ENCODE results near the gene CKAP4.

Gene CKAP4

DNA sequence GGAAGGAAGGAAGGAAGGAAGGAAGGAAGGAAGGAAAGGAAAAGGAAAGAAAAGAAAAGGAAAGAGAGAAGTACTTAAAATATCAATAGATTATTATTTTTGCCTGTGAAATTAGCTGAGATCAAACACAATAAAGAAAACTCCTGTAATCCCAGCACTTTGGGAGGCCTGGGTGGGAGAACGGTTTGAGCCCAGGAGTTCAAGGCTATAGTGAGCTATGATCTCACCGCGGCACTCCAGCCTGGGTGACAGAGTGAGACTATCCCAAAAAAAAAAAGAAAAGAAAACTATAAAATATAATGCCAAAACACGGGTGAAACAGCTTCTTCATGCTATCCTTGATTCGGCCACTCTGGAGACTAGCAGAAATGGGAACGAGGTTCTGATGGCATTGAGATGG, 26.2 kb upstream of the CKAP4 start:
- DNase-seq (ENCODE audit: low spot score), result no peak

DNA sequence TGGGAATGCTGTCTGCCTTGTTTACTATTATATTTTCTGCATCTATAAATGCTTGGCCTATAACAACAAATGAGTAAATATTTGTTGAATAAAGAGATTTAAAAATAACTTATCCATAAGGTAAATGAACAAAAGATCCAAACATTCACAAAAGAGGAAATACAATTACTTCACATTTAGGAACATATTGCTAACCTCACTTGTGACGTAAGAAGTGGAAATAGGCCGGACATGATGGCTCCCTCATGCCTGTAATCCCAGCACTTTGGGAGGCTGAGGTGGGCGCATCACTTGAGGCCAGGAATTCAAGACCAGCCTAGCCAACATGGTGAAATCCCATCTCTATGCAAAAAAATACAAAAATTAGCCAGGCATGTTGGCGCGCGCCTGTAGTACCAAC, 25.7 kb upstream of the CKAP4 start:
- DNase-seq (ENCODE audit: low spot score), result no peak

DNA sequence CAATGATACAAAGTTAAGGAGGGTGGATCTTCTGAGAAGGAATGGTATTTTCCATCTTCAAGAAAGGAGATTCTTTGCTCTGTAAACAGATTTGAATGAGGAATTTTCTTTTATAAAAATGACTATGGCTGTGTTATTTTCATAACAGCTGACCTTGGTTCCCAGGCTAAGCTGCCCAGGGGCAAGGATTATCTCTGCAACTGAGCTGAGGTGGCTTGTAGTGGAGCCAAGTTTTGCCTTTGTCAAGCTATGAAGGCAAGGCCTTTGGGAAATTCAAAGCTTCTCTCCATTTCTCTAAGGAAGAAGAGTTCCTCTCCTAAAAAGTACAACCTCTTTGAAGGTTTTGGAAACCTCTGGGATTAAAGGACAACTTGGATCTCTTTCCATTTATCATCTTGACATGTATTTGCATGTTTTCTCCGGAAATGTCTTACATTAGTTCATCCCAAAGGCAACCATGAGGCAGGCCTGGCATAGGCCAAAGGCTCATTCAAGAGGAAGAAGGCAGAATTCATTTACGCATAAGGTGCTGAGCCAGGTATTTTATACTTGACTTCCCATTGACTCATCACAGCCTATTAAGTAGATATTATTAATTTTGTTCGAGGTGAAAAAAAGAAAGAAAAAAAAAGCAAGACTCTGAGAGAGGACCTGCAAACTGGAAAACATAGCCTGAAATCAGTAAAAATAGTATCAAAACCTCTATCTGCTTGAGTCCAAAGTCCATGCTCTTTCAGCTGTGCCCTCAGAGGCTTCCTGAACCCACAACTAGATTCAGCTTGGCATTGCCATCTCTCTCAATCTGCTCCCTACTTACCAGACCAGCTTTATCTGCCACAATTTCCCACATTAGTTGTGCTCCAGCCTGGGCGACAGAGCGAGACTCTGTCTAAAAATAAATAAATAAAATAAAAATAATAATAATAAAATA, 24.0 kb upstream of the CKAP4 start:
- no peak for DNase-seq (ENCODE audit: low spot score)

DNA sequence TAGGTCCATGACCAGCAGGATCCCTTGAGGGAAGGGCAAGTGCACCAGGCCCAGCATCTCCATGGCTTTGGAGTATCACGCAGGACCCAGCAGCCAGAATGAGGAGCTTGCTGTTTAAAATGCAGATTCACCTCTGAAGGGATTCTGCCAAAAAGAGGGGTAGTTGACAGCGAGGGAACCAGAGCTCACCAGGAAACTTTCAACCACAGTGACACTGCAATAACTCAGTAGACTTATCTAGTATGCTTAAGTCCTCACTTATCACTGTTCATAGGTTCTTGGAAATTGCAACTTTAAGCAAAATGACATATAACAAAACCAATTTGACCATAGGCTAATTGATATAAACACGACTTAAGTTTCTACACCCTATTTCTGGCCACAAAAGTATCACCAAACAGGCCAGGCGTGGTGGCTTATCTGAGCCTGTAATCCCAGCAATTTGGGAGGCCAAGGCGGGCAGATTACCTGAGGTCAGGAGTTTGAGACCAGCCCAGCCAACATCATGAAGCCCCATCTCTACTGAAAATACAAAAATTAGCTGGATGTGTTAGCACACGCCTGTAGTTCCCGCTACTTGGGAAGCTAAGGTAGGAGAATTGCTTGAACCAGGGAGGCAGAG, 21.4 kb upstream of the CKAP4 start:
- DNase-seq (ENCODE audit: low spot score), result no peak

DNA sequence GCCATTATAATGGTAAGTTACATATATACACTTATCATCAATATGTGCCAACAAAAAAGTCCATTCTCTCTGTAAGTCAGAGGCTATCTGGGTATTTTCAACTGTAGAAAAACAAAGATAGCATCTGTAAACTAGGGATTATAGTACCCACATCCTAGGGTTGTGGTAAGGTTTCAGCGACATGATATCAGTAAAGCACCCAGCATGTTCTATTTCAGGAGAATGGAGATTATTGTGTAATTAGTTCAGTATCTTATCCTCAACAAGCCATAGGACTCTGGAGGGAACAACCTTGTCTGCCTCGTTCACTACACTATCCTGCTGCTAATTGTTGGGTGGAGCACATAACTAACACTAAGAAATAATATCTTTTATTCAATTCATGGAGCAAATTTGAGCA, 19.7 kb upstream of the CKAP4 start:
- DNase-seq (ENCODE audit: low spot score), result no peak

DNA sequence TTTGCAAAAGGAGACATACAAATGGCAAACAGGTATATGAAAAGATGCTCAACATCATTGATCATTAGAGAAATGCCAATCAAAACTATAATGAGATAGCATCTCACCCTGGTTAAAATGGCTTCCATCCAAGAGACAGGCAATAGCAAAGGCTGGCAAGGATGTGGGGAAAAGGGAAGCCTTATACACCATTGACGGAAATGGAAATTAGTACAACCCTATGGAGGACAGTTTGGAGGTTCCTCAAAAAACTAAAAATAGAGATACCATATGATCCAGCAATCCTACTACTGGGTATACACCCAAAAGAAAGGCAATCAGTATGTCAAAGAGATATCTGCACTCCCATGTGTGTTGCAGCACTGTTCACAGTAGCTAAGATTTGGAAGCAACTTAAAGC, 17.3 kb upstream of the CKAP4 start:
- DNase-seq (ENCODE audit: low spot score), result no peak

DNA sequence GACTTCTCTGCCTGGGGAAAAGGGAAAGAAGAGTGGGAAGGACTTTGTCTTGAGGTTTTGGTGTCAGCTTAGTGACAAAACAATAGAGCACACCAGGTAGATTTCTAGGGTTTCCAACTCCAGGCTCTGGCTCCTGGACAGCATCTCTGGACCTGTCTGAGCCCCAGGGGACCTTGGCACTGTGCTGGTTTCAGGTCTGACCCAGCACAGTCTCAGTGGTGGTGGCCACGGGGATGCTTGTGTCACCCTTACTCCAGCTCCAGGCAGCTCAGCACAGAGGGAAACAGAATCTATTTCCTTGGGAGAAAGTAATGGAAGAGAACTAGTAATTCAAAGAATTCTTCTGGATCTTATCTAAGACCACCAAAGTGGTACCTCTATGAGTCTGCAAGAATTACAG, 11.1 kb upstream of the CKAP4 start:
- no peak for DNase-seq (ENCODE audit: low spot score)

DNA sequence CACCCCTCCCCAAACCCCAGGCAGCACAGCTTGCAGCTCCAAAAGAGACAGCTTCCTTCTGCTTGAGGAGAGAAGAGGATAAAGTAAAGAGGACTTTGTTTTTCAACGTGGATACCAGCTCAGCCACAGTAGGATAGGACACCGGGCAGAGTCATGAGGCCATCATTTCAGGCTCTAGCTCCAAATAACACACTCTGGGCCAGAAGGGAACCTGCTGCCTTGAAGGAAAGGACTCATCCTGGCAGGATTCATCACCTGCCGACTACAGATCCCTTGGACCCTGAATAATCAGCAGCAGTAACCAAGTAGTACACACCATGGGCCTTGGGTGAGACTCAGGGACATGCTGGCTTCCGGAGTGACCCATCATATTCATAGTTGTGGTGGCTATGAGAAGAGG, 10.4 kb upstream of the CKAP4 start:
- no peak for DNase-seq (ENCODE audit: low spot score)

DNA sequence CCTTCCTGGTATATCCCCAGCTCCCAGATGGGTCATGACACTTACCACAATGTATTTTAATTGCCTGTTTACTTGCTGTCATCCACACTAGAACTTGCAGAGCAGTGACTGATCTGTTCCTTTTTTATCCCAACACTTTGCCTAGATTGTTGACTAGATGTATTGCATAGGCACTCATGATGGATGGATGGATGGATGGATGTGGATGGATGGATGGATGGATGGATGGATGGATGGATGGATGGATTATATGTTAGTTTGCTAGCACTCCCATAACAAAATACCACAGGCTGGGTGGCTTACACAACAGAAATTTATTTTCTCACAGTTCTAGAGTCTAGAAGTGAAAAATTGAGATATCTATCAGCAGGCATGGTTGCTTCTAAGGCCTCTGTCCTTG, 8.7 kb upstream of the CKAP4 start:
- no peak for DNase-seq (ENCODE audit: low spot score)

DNA sequence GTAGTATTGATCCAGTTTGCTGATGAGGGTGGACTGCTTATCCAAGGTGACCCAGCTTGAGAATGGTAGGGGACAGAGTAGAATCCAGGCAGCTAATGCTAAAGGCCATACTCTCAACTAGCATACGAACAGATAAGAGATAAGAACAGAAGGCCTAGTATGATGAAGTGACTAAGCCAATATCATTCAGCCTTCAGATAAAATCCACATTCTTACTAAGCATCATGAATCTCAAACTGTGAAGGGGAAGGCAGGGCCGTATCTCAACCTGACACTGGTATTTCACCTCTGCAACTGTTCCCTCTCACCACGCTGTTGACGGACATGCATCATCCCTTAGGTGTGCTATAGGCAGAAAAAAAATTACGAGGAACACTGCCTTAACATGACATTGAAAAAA, 8.1 kb upstream of the CKAP4 start:
- DNase-seq (ENCODE audit: low spot score), result no peak

DNA sequence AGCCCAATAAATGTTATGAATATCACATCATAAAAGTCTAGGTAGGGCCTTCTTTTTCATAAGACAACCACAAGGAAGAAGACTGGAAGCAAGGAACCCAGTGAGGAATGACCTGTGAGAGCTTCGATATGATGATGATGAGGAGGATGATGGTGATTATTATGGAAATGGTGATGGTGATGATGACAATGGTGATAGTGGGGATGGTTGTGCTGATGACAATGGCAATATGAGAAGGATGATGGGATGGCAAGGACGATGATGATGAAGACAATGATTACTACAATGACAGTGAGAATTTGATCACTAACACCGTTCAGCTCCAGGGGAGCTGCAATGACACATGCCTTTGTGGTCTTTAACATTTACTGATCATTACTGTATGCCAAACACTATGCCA, 7.7 kb upstream of the CKAP4 start:
- DNase-seq (ENCODE audit: low spot score), result no peak

DNA sequence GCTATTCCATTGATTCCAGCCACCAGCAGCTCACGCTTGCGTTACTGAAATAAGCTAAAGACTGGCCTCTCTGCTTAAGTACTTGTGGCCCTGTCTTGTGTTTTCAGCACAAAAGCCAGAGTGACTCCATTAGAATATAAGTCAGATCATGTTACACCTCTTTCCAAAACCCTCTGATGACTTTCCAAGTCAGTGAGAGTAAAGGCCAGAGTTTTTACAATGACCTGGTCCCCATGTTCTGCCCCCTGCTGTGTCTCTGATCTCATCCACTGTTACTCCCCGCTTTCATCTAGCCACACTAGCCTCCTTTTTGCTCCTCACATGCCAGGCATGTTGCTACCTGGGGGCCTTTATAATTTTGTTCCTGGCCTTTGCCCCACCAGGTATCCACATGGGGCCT, 6.9 kb upstream of the CKAP4 start:
- DNase-seq (ENCODE audit: low spot score), result no peak

DNA sequence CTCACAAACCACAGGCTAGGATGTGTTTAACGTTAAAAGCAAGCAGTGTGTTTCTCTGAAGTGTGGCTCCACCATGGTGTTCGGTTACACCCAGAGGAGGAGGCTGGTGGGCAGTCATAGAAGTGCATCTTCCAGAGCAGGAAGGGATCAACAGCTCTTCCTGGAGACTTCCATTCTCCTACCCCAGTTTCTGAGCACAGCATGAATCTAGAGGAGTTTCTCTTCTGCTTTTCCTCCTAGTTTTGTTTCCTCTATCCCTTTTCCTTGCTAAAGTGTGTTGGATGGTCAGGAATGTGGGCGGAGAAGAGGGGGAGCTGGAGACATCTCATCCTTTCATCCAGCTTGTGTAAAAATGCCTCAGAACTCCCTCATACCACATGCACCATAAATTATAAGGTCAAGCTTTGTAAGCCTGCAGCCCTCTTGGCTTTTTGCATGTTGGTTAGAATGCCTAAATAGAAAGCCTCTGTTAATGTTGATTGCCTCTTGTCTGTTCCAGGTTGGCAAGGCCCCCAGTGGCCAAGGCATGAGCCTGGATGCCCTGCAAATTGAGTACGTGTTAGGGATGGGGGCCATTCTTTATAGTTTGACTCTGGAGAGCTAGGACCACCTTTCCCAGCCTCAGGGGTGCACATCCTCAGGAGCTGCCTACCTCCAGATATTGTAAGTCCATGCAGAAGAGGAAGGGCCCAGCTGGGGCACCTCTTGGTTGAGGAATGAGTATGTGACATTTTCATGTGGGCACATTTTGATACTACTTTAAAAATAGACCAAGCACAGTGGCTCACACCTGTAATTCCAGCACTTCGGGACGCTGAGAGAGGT, 4.0 kb upstream of the CKAP4 start:
- DNase-seq (ENCODE audit: low spot score), result no peak

DNA sequence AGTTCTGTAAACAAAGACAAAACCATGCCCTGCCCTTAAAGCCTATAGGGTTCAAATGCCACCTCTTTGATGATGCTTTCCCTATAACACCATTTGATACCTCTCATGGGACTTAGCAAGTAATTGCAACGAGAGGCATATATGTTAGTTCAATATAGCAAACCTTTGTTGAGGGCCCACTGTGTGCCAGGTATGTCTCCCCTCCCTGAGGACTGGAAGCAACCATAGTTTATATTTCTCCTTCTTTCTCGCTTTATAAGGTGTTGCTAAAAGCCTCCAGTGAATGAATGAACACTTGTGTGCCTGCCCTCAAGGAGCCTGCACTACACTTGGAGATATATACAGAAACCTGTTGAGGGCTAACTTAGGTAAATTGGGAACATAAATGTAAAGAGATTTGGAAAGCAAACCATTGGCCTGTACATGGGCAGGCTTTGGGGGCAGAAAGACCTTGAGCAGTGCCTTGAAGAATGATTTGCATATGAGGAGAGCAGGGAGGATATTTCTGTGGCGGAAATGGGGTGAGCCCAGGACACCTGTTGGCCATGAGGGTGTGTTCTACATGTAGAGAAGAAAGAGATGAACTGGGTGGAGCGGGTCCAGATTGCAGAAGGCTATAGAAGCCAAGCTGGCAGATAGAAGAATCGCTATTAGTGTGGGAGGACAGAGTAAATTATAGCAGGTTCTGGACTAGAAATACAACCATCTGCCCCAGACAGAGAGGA, 1.8 kb upstream of the CKAP4 start:
- DNase-seq (ENCODE audit: low spot score), result no peak

DNA sequence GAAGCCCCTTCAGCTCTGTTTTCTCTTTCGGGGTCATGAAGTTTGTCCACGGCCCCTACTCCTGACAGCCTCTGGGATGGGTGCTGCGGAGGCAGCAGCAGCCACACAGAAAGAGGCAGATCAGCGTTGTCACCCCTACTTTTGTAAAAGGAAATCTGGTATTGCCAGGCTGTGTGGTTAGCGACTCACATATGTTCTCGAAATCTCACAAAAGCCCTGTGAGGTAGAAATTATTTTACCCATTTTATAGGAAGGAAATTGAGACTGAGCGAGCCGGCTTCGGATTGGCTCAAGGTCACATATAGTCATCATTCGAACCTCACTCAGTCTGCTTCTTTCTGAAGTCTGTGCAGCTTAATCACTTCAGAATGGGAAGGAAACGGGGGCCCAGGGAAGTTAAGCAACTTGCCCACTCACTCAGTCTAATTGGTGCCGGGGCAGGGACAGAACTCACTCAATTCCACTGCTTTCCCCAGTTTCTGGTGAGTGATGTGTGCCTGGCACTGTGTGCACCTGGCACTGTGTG, 1.1 kb upstream of the CKAP4 start:
- DNase-seq (ENCODE audit: low spot score), result no peak

DNA sequence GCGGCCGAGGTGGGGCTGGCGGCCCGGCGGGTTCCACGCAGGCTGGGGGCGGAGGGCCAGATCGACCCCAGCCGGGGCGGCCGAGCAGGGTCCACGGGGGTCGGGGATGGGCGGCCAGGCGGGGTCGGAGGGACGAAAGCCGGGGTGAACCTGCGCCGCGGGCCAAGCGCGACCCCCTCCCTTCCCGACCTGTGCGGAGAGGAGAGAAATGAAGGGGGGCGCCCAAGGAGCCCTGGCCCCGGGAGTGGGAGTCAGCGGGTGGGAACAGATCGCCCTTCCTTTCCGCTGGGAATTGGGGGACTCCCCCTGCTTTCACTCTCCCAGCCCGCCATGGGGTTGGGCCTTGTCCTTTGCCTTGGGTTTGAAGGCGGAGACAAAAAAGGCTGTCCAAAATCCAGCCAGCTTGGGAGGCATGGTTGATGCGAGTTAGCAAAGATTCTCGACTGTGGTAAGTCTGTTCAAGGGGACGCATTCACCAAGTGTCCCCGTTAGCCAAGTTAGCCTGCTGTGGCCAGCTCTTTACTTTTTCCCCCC, 559 bp upstream of the CKAP4 start:
- DNase-seq (ENCODE audit: low spot score), result no peak

DNA sequence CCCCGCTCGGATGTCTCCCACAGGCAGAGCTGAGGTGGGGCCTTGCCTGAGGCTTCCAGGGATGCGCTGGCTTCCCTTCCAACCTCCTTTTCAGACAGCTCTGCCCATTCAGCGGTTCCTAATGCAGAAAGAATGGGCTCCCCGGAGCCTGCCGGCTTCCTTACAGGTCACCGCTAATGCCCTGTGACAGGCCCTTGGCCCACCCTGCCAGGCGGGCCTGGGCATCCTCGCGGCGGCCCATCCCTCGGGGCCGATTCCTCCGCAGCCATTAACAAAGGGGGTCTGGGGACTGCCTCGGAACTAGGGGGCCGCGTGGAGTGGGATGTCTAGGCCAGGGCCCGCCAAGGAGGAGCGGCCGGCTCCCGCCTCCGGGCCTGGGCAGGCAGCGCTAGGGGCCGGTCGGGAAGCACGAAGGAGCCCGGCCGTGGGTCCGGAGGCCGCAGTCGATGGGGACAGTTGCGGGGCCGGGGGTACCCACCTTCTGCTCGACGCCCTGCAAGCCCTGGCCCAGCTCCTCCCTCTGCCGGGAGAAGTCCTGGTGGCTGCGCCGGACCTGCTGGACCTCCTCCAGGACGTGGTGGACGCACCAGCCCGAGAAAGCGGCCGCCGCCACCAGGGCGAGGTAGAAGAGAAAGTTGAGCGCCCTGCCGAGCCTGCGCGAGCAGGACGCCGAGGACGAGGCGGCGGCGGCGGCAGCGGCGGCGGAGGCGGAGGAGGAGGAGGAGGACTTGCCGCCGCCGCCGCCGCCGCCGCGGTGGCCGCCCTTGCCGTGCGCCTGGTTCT, 738 bp downstream of the CKAP4 start:
- DNase-seq (ENCODE audit: low spot score), result no peak

DNA sequence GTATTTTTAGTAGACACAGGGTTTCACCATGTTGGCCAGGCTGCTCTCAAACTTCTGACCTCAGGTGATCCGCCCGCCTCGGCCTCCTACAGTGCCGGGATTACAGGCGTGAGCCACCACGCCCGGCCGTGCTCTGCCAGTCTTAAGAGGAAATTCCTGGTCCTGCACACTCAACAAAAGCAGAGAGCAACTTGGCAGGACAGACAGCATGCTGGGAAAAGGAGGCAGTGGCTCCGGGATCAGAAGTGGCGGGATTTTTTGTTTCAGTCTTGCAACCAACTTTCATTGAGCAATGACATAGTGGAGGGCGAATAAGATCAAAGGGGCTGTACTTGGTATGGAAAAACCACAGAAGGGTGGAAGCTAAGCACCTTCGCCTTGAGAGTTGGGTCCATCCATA, 2.1 kb downstream of the CKAP4 start:
- DNase-seq (ENCODE audit: low spot score), result no peak

DNA sequence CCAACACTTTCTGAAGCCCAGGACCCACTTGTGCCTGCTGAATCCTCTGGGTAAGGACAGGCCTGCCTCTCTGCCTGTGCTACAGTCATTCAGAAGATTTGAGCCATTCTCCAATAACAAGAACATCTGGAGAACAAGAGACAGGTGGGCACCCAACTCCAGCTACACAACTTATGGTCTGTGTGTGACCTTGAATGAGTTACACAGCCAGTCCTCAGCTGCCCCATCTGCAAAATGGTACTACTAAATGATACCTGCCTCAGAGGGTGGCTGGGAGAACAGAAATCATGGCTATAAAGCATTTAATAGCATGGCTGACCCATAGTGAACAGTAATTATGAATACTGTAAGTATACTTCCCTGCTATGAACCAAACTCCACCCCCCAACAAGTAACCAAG, 4.2 kb downstream of the CKAP4 start:
- DNase-seq (ENCODE audit: low spot score), result no peak

DNA sequence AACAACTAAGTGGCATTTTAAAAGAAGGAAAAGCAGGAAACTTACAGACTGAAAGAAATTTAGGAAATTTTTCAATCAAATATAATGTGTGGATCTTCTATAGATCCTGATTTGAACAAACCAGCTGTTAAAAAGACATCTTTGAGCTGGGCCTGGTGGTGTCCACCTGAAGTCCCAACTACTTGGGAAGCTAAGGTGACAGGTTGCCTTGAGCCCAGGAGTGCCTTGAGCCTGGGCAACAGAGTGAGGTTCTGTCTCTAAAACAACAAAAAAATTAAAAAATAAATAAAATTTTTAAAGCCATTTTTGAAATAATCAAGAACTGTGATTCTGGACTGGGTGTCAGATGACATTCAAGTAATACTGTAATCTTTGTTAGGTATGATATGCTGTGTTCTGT, 7.0 kb downstream of the CKAP4 start:
- DNase-seq (ENCODE audit: low spot score), result no peak

DNA sequence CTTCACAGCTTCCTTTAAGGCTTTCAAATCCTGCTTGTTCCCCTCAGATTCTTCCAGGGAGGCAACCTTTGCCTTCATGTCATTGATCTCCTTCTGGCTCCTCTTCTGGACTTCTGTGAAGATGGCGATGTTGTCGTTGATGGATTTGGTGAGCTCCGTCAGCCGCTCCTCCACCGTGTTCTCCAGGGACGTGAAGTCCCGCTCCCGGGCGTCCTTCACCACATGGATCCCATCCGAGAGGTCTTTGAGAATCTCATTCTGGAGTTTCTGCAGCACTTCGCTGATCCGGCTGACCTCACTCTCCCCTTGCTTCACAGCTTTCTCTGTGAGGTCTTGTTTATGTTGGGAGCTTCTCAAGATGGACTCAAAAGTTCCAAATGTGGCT, 7.9 kb downstream of the CKAP4 start:
- DNase-seq (ENCODE audit: low spot score), result no peak

Measured in putamen (tissue), 1 donor.